ENCODE results near the gene COMT.

Gene COMT

GRCh38 chr22:19972652-19973550 lies 31.3 kb downstream of the COMT start:
- no peaks in the 10 kb centered on the region for H3K9me3 Mint-ChIP-seq

GRCh38 chr22:19973551-19974267 lies 32.1 kb downstream of the COMT start:
- no peak for DNase-seq
- H3K27ac Mint-ChIP-seq, result no peak overlapping the region
- H3K4me3 Mint-ChIP-seq, result no peak overlapping the region
- H3K4me1 Mint-ChIP-seq, result peaks cover 13% of the 10 kb centered on the region
- no peaks in the 10 kb centered on the region for H3K36me3 Mint-ChIP-seq (ENCODE audit: low read depth)
- ATAC-seq, result no peak
- no peaks in the 10 kb centered on the region for H3K27me3 Mint-ChIP-seq
- H3K9me3 Mint-ChIP-seq, result no peaks in the 10 kb centered on the region

More at GRCh38 chr22:19972652-19973550, 31.3 kb downstream of the COMT start:
- ATAC-seq (no peak), DNase-seq (no peak)
- H3K27me3 Mint-ChIP-seq, result no peaks in the 10 kb centered on the region
- peaks cover 13% of the 10 kb centered on the region for H3K4me1 Mint-ChIP-seq
- H3K4me3 Mint-ChIP-seq, result no peak overlapping the region
- no peaks in the 10 kb centered on the region for H3K36me3 Mint-ChIP-seq (ENCODE audit: low read depth)
- H3K27ac Mint-ChIP-seq, result no peak overlapping the region

GRCh38 chr22:19974268-19974861 lies 32.8 kb downstream of the COMT start:
- Mint-ChIP-seq H3K27me3 (no peaks in the 10 kb centered on the region), H3K27ac (no peak overlapping the region), H3K4me3 (no peak overlapping the region), H3K9me3 (no peaks in the 10 kb centered on the region), H3K36me3 (ENCODE audit: low read depth) (no peaks in the 10 kb centered on the region), H3K4me1 (peaks cover 13% of the 10 kb centered on the region)
- ATAC-seq (peak; percentile 37), DNase-seq (peak; percentile 13)

GRCh38 chr22:19974935-19975706 lies 33.5 kb downstream of the COMT start:
- H3K27ac Mint-ChIP-seq, result no peak overlapping the region
- no peak for DNase-seq
- no peaks in the 10 kb centered on the region for H3K9me3 Mint-ChIP-seq
- H3K4me1 Mint-ChIP-seq, result peaks cover 13% of the 10 kb centered on the region
- no peaks in the 10 kb centered on the region for H3K27me3 Mint-ChIP-seq
- ATAC-seq, result no peak
- H3K4me3 Mint-ChIP-seq, result no peak overlapping the region
- H3K36me3 Mint-ChIP-seq (ENCODE audit: low read depth), result no peaks in the 10 kb centered on the region

GRCh38 chr22:19975707-19976035 lies 34.1 kb downstream of the COMT start:
- no peaks in the 10 kb centered on the region for H3K9me3 Mint-ChIP-seq
- ATAC-seq, result no peak
- no peak overlapping the region for H3K4me3 Mint-ChIP-seq
- no peaks in the 10 kb centered on the region for H3K36me3 Mint-ChIP-seq (ENCODE audit: low read depth)
- DNase-seq, result no peak
- no peak overlapping the region for H3K27ac Mint-ChIP-seq
- no peaks in the 10 kb centered on the region for H3K27me3 Mint-ChIP-seq
- H3K4me1 Mint-ChIP-seq, result peaks cover 10% of the 10 kb centered on the region

- ATAC-seq (no peak), DNase-seq (no peak)
- Mint-ChIP-seq H3K27me3 (no peaks in the 10 kb centered on the region), H3K4me3 (no peak overlapping the region), H3K9me3 (no peaks in the 10 kb centered on the region), H3K4me1 (peaks cover 7% of the 10 kb centered on the region), H3K27ac (no peak overlapping the region), H3K36me3 (ENCODE audit: low read depth) (no peaks in the 10 kb centered on the region)
Measured at GRCh38 chr22:19976671-19977070, 35.1 kb downstream of the COMT start.

GRCh38 chr22:19977296-19978243 lies 36.0 kb downstream of the COMT start:
- Mint-ChIP-seq H3K9me3 (no peaks in the 10 kb centered on the region), H3K36me3 (ENCODE audit: low read depth) (no peaks in the 10 kb centered on the region), H3K4me1 (peaks cover 7% of the 10 kb centered on the region), H3K27ac (no peak overlapping the region), H3K4me3 (no peak overlapping the region), H3K27me3 (no peaks in the 10 kb centered on the region)
- no peak for DNase-seq
- no peak for ATAC-seq

- DNase-seq (no peak), ATAC-seq (no peak)
- no peaks in the 10 kb centered on the region for H3K27me3 Mint-ChIP-seq
- no peaks in the 10 kb centered on the region for H3K9me3 Mint-ChIP-seq
- peaks cover 7% of the 10 kb centered on the region for H3K4me1 Mint-ChIP-seq
- no peaks in the 10 kb centered on the region for H3K36me3 Mint-ChIP-seq (ENCODE audit: low read depth)
- H3K4me3 Mint-ChIP-seq, result no peak overlapping the region
- no peak overlapping the region for H3K27ac Mint-ChIP-seq
Measured at GRCh38 chr22:19978748-19979147, 37.2 kb downstream of the COMT start.

GRCh38 chr22:19979712-19980493 lies 38.3 kb downstream of the COMT start:
- DNase-seq (no peak), ATAC-seq (no peak)
- H3K9me3 Mint-ChIP-seq, result no peaks in the 10 kb centered on the region

GRCh38 chr22:19980766-19981165 lies 39.2 kb downstream of the COMT start:
- no peaks in the 10 kb centered on the region for H3K4me1 Mint-ChIP-seq
- H3K9me3 Mint-ChIP-seq, result no peaks in the 10 kb centered on the region
- H3K27me3 Mint-ChIP-seq, result peaks cover 2% of the 10 kb centered on the region
- no peak overlapping the region for H3K4me3 Mint-ChIP-seq
- DNase-seq, result no peak
- no peaks in the 10 kb centered on the region for H3K36me3 Mint-ChIP-seq (ENCODE audit: low read depth)
- no peak for ATAC-seq
- H3K27ac Mint-ChIP-seq, result no peak overlapping the region

More at GRCh38 chr22:19979712-19980493, 38.3 kb downstream of the COMT start:
- Mint-ChIP-seq H3K4me1 (peaks cover 6% of the 10 kb centered on the region), H3K27me3 (no peaks in the 10 kb centered on the region), H3K27ac (no peak overlapping the region), H3K4me3 (no peak overlapping the region), H3K36me3 (ENCODE audit: low read depth) (no peaks in the 10 kb centered on the region)

GRCh38 chr22:19981171-19981960 lies 39.8 kb downstream of the COMT start:
- Mint-ChIP-seq H3K27ac (no peak overlapping the region), H3K4me3 (no peak overlapping the region), H3K36me3 (ENCODE audit: low read depth) (no peaks in the 10 kb centered on the region), H3K27me3 (peaks cover 2% of the 10 kb centered on the region), H3K4me1 (peaks cover 2% of the 10 kb centered on the region), H3K9me3 (no peaks in the 10 kb centered on the region)
- no peak for ATAC-seq
- DNase-seq, result no peak

All from activated naive CD8-positive, alpha-beta T cell treated with anti-CD3 and anti-CD28 coated beads, Interleukin-2, amount 50 U/mL, for 24 hours (primary cell).